Upper lobe of left lung (tissue), 4 donors: ENCODE results near the gene KRT14.

ENCODE experiments used
- CTCF ChIP-seq, 6 experiments: fragments of 450-650 bp in 4 of 6; fragments of 200-600 bp in 2 of 6; sonication (generic) in 2 of 6; IDR thresholded peaks; one replicate each; pipeline ENCODE4 v1.5.1; 2016 to 2019; ENCODE audit warnings: antibody characterized with exemption in 6 of 6
- EP300 ChIP-seq, 4 donors: sonication (generic); formaldehyde crosslinking; IDR thresholded peaks; one replicate each; pipeline ENCODE4 v1.5.1; 2017; ENCODE audit warnings: antibody characterized with exemption in 4 of 4, control low read depth in 2 of 4
- POLR2A ChIP-seq, 4 donors: fragments of 450-650 bp; IDR thresholded peaks; one replicate each; pipeline ENCODE4 v1.5.1; 2016 to 2017; ENCODE audit warnings: antibody characterized with exemption in 4 of 4, mild to moderate bottlenecking in 2 of 4
- POLR2AphosphoS5 ChIP-seq, 2 donors: sonication (generic); formaldehyde crosslinking; IDR thresholded peaks; one replicate each; pipeline ENCODE4 v1.5.1; 2017; ENCODE audit warnings: antibody characterized with exemption in 2 of 2

- TF ChIP-seq CTCF (IDR thresholded peaks at IDR 0.05), result no peak
- TF ChIP-seq EP300 (IDR thresholded peaks at IDR 0.05), result no peak
- TF ChIP-seq POLR2AphosphoS5 (IDR thresholded peaks at IDR 0.05), result no peak
- TF ChIP-seq POLR2A (IDR thresholded peaks at IDR 0.05), result no peak
These were observed 15.8 kb upstream of the KRT14 start for GRCh38 chr17:41602524-41602923.
